Effector memory CD4-positive, alpha-beta T cell (primary cell): ENCODE data around the gene BCAR3.

Experiments used
- DNase-seq, 3 donors: peaks; one replicate each; pipeline ENCODE4 v3.0.0-alpha.2; 2020
- H3K27ac ChIP-seq: 2 replicates; pipeline ENCODE4 v1.7.0; 2013; ENCODE audit warnings: mild to moderate bottlenecking, low read length, moderate library complexity; ENCODE audit not compliant: insufficient read depth, poor library complexity, severe bottlenecking
- H3K27me3 ChIP-seq: replicated peaks from 2 replicates; pipeline ENCODE4 v1.7.0; 2013; ENCODE audit warnings: mild to moderate bottlenecking, low read length; ENCODE audit not compliant: insufficient read depth, control insufficient read depth, poor library complexity, severe bottlenecking
- H3K36me3 ChIP-seq: 2 replicates; pipeline ENCODE4 v1.7.0; 2013; ENCODE audit warnings: mild to moderate bottlenecking, low read length, moderate library complexity; ENCODE audit not compliant: control insufficient read depth, insufficient read depth
- H3K4me1 ChIP-seq: 2 replicates; pipeline ENCODE4 v1.7.0; 2013; ENCODE audit warnings: low read length, mild to moderate bottlenecking; ENCODE audit not compliant: control insufficient read depth, insufficient read depth, poor library complexity, severe bottlenecking
- H3K4me3 ChIP-seq: 2 replicates; pipeline ENCODE4 v1.7.0; 2013; ENCODE audit warnings: low read length, low read depth, mild to moderate bottlenecking; ENCODE audit not compliant: insufficient read depth, poor library complexity, severe bottlenecking
- H3K9me3 ChIP-seq: 2 replicates; pipeline ENCODE4 v1.7.0; 2013; ENCODE audit warnings: mild to moderate bottlenecking, low read length, moderate library complexity; ENCODE audit not compliant: control insufficient read depth

BCAR3 gene

GRCh38 chr1:93717640-93718039 lies 36.0 kb upstream of the BCAR3 start:
- no peak overlapping the region for H3K4me3 ChIP-seq
- H3K27me3 ChIP-seq = no peaks in the 10 kb centered on the region
- H3K27ac ChIP-seq = no peak overlapping the region
- no peaks in the 10 kb centered on the region for H3K36me3 ChIP-seq
- H3K4me1 ChIP-seq = peaks cover 5% of the 10 kb centered on the region
- no peak for DNase-seq
- no peaks in the 10 kb centered on the region for H3K9me3 ChIP-seq

- H3K4me1 ChIP-seq = peaks cover 5% of the 10 kb centered on the region
- no peaks in the 10 kb centered on the region for H3K9me3 ChIP-seq
- no peak overlapping the region for H3K4me3 ChIP-seq
- no peak for DNase-seq
- no peaks in the 10 kb centered on the region for H3K27me3 ChIP-seq
- no peak overlapping the region for H3K27ac ChIP-seq
- no peaks in the 10 kb centered on the region for H3K36me3 ChIP-seq
These were observed 35.3 kb upstream of the BCAR3 start for GRCh38 chr1:93716941-93717368.

GRCh38 chr1:93716163-93716562 lies 34.5 kb upstream of the BCAR3 start:
- no peak overlapping the region for H3K4me3 ChIP-seq
- no peak for DNase-seq
- H3K27ac ChIP-seq = no peak overlapping the region
- H3K36me3 ChIP-seq = no peaks in the 10 kb centered on the region
- H3K27me3 ChIP-seq = no peaks in the 10 kb centered on the region
- no peaks in the 10 kb centered on the region for H3K9me3 ChIP-seq
- peaks cover 5% of the 10 kb centered on the region for H3K4me1 ChIP-seq

- H3K9me3 ChIP-seq = no peaks in the 10 kb centered on the region
- no peaks in the 10 kb centered on the region for H3K36me3 ChIP-seq
- H3K4me1 ChIP-seq = peaks cover 5% of the 10 kb centered on the region
- DNase-seq = no peak
- no peak overlapping the region for H3K27ac ChIP-seq
- no peak overlapping the region for H3K4me3 ChIP-seq
- no peaks in the 10 kb centered on the region for H3K27me3 ChIP-seq
These were observed 34.0 kb upstream of the BCAR3 start for GRCh38 chr1:93715529-93716126.

GRCh38 chr1:93714356-93714755 lies 32.7 kb upstream of the BCAR3 start:
- Histone ChIP-seq H3K36me3 (no peaks in the 10 kb centered on the region), H3K27me3 (no peaks in the 10 kb centered on the region), H3K4me1 (peaks cover 5% of the 10 kb centered on the region), H3K9me3 (no peaks in the 10 kb centered on the region), H3K4me3 (no peak overlapping the region), H3K27ac (no peak overlapping the region)
- DNase-seq = no peak

GRCh38 chr1:93713341-93713740 lies 31.7 kb upstream of the BCAR3 start:
- Histone ChIP-seq H3K27me3 (no peaks in the 10 kb centered on the region), H3K4me3 (no peak overlapping the region), H3K9me3 (no peaks in the 10 kb centered on the region), H3K27ac (no peak overlapping the region), H3K36me3 (no peaks in the 10 kb centered on the region), H3K4me1 (peaks cover 5% of the 10 kb centered on the region)
- DNase-seq = no peak

GRCh38 chr1:93712741-93713140 lies 31.1 kb upstream of the BCAR3 start:
- Histone ChIP-seq H3K27ac (no peak overlapping the region), H3K27me3 (no peaks in the 10 kb centered on the region), H3K4me3 (no peak overlapping the region), H3K4me1 (peaks cover 5% of the 10 kb centered on the region), H3K9me3 (no peaks in the 10 kb centered on the region), H3K36me3 (no peaks in the 10 kb centered on the region)
- DNase-seq = no peak

GRCh38 chr1:93710499-93711453 lies 29.1 kb upstream of the BCAR3 start:
- Histone ChIP-seq H3K4me1 (no peaks in the 10 kb centered on the region), H3K9me3 (no peaks in the 10 kb centered on the region), H3K27me3 (no peaks in the 10 kb centered on the region), H3K4me3 (no peak overlapping the region), H3K36me3 (no peaks in the 10 kb centered on the region), H3K27ac (no peak overlapping the region)
- DNase-seq = no peak

- Histone ChIP-seq H3K4me3 (no peak overlapping the region), H3K4me1 (no peaks in the 10 kb centered on the region), H3K9me3 (no peaks in the 10 kb centered on the region), H3K27me3 (no peaks in the 10 kb centered on the region), H3K36me3 (no peaks in the 10 kb centered on the region), H3K27ac (no peak overlapping the region)
- DNase-seq = no peak
These were observed 27.3 kb upstream of the BCAR3 start for GRCh38 chr1:93708734-93709481.

GRCh38 chr1:93707956-93708355 lies 26.3 kb upstream of the BCAR3 start:
- Histone ChIP-seq H3K36me3 (no peaks in the 10 kb centered on the region), H3K27ac (no peak overlapping the region), H3K27me3 (no peaks in the 10 kb centered on the region), H3K9me3 (no peaks in the 10 kb centered on the region), H3K4me3 (no peak overlapping the region), H3K4me1 (no peaks in the 10 kb centered on the region)
- DNase-seq = no peak
